WTC11 (cell line): Measurements from ENCODE around the gene GHITM. TPM values are rescaled to one million over a fixed set of nuclear protein-coding genes. Genes with fewer than 3 reads are reported as not detected.
"Not testable (repeated sequence)": the region's sequence is repeated elsewhere in the genome, so short reads cannot be mapped to it uniquely, and the experiment has no call there.

Source experiments
- ATAC-seq: fragments of 200-7000 bp; cut with Tn5 transposase; 2 replicates; pipeline ENCODE4 v1.10.0; 2021; ENCODE audit warnings: mild to moderate bottlenecking, moderate library complexity
- CTCF ChIA-PET: fragments of 300-600 bp; sonication (Branson Sonifier 250); formaldehyde crosslinking; loops from one replicate; lab custom pipeline; 2021; ENCODE audit warnings: antibody characterized with exemption; lab: Charles Lee
- POLR2A ChIA-PET: fragments of 350-600 bp; sonication (Branson Sonifier 250); formaldehyde crosslinking; loops from one replicate; lab custom pipeline; 2021; ENCODE audit warnings: antibody characterized with exemption; lab: Charles Lee
- DNase-seq: peaks from one replicate; pipeline ENCODE4 v3.0.0; 2021; ENCODE audit warnings: low spot score
- H3K27ac Mint-ChIP-seq: 2 replicates; pipeline ENCODE4 v1.8.0; 2021; ENCODE audit warnings: mixed read lengths
- H3K27me3 Mint-ChIP-seq: 2 replicates; pipeline ENCODE4 v1.8.0; 2021; ENCODE audit warnings: low read depth, mild to moderate bottlenecking, moderate library complexity, mixed read lengths
- H3K36me3 Mint-ChIP-seq: 2 replicates; pipeline ENCODE4 v1.8.0; 2021; ENCODE audit warnings: mixed read lengths
- H3K4me1 Mint-ChIP-seq: 2 replicates; pipeline ENCODE4 v1.8.0; 2022; ENCODE audit warnings: mixed read lengths
- H3K4me3 Mint-ChIP-seq: 2 replicates; pipeline ENCODE4 v1.8.0; 2021; ENCODE audit warnings: mild to moderate bottlenecking, moderate library complexity, mixed read lengths
- H3K9me3 Mint-ChIP-seq: 2 replicates; pipeline ENCODE4 v1.8.0; 2021; ENCODE audit warnings: mixed read lengths
- ARID4B ChIP-seq: sonication (generic); formaldehyde crosslinking; IDR thresholded peaks from 2 replicates; pipeline ENCODE4 v1.8.0; 2023; ENCODE audit warnings: missing genetic modification reagents, mild to moderate bottlenecking, borderline replicate concordance
- ATF3 ChIP-seq: sonication (generic); formaldehyde crosslinking; conservative IDR thresholded peaks from 2 replicates; pipeline ENCODE4 v1.8.1; 2022; ENCODE audit warnings: mild to moderate bottlenecking, missing genetic modification reagents
- IRF1 ChIP-seq: sonication (generic); formaldehyde crosslinking; IDR thresholded peaks from 2 replicates; pipeline ENCODE4 v1.8.0; 2023; ENCODE audit warnings: missing genetic modification reagents
- JAZF1 ChIP-seq: fragments of 250-450 bp; sonication (Bioruptor Pico); IDR thresholded peaks from 2 replicates; pipeline ENCODE4 v1.9.0; 2021; ENCODE audit warnings: moderate library complexity, mild to moderate bottlenecking, inconsistent platforms
- JUN ChIP-seq: sonication (generic); formaldehyde crosslinking; IDR thresholded peaks from 2 replicates; pipeline ENCODE4 v1.8.0; 2023; ENCODE audit warnings: mild to moderate bottlenecking, missing genetic modification reagents
- MAX ChIP-seq: sonication (generic); formaldehyde crosslinking; IDR thresholded peaks from 2 replicates; pipeline ENCODE4 v1.8.0; 2022; ENCODE audit warnings: mild to moderate bottlenecking, missing genetic modification reagents
- NFATC4 ChIP-seq: fragments of 250-450 bp; sonication (Bioruptor Pico); IDR thresholded peaks from 2 replicates; pipeline ENCODE4 v1.9.0; 2021; ENCODE audit warnings: mild to moderate bottlenecking
- NR2C2 ChIP-seq: sonication (generic); formaldehyde crosslinking; IDR thresholded peaks from 2 replicates; pipeline ENCODE4 v1.8.0; 2022; ENCODE audit warnings: mild to moderate bottlenecking, missing genetic modification reagents
- ZBTB43 ChIP-seq: sonication (generic); formaldehyde crosslinking; IDR thresholded peaks from 2 replicates; pipeline ENCODE4 v1.8.1; 2023; ENCODE audit warnings: mild to moderate bottlenecking, missing genetic modification reagents
- ZNF138 ChIP-seq: sonication (generic); formaldehyde crosslinking; conservative IDR thresholded peaks from 2 replicates; pipeline ENCODE4 v1.8.1; 2022; ENCODE audit warnings: mild to moderate bottlenecking, moderate library complexity, missing genetic modification reagents
- total RNA-seq: library from RNA; stranded (reverse); gene quantifications from 3 replicates; pipeline ENCODE4 v1.2.3, GENCODE V29; 2021
- TF ChIP-seq, protein P1 (sequence below): sonication (generic); formaldehyde crosslinking; IDR thresholded peaks from 2 replicates; pipeline ENCODE4 v1.8.0; 2023; ENCODE audit warnings: mild to moderate bottlenecking, missing genetic modification reagents
- TF ChIP-seq, protein P2 (sequence below): fragments of 250-450 bp; sonication (Bioruptor Pico); IDR thresholded peaks from 2 replicates; pipeline ENCODE4 v1.9.0; 2021; ENCODE audit warnings: moderate library complexity, mild to moderate bottlenecking, inconsistent platforms, borderline replicate concordance
- TF ChIP-seq, protein P3 (sequence below): fragments of 250-450 bp; sonication (Bioruptor Pico); IDR thresholded peaks from 2 replicates; pipeline ENCODE4 v1.8.0; 2021; ENCODE audit warnings: mild to moderate bottlenecking

GHITM gene
- total RNA-seq, 1 experiment from 2014 or later, result 97.6 TPM

GRCh38 chr10:84114088-84114667, 25.1 kb upstream of the GHITM start (continued):
- TF ChIP-seq, protein P1, sequence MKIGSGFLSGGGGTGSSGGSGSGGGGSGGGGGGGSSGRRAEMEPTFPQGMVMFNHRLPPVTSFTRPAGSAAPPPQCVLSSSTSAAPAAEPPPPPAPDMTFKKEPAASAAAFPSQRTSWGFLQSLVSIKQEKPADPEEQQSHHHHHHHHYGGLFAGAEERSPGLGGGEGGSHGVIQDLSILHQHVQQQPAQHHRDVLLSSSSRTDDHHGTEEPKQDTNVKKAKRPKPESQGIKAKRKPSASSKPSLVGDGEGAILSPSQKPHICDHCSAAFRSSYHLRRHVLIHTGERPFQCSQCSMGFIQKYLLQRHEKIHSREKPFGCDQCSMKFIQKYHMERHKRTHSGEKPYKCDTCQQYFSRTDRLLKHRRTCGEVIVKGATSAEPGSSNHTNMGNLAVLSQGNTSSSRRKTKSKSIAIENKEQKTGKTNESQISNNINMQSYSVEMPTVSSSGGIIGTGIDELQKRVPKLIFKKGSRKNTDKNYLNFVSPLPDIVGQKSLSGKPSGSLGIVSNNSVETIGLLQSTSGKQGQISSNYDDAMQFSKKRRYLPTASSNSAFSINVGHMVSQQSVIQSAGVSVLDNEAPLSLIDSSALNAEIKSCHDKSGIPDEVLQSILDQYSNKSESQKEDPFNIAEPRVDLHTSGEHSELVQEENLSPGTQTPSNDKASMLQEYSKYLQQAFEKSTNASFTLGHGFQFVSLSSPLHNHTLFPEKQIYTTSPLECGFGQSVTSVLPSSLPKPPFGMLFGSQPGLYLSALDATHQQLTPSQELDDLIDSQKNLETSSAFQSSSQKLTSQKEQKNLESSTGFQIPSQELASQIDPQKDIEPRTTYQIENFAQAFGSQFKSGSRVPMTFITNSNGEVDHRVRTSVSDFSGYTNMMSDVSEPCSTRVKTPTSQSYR (CRISPR knock-in tag), result no peak

DNA sequence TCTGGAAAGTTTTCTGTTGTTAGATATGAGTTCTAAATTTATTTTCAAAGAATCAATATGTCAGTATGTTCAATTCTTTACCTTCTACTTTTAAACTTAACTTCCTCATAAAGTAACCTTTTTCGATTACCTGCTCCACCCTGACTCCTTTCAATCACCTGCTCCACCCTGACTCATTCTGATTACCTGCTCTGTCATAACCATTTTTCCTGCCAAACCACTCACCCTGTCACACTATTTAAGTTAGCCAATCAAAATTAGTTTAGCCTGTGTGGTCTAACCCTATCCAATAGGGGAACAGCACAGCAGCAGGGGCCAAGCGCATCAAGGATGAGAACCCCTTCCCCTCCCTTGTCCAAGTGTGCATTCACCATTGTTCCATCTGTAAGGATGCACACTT, 22.1 kb upstream of the GHITM start:
- H3K27ac Mint-ChIP-seq, H3K4me1 Mint-ChIP-seq, H3K27me3 Mint-ChIP-seq, H3K4me3 Mint-ChIP-seq, H3K36me3 Mint-ChIP-seq, CTCF ChIA-PET, DNase-seq, POLR2A ChIA-PET, ATAC-seq: not testable (repeated sequence)
- peaks cover 12% of the 10 kb centered on the region for H3K9me3 Mint-ChIP-seq

DNA sequence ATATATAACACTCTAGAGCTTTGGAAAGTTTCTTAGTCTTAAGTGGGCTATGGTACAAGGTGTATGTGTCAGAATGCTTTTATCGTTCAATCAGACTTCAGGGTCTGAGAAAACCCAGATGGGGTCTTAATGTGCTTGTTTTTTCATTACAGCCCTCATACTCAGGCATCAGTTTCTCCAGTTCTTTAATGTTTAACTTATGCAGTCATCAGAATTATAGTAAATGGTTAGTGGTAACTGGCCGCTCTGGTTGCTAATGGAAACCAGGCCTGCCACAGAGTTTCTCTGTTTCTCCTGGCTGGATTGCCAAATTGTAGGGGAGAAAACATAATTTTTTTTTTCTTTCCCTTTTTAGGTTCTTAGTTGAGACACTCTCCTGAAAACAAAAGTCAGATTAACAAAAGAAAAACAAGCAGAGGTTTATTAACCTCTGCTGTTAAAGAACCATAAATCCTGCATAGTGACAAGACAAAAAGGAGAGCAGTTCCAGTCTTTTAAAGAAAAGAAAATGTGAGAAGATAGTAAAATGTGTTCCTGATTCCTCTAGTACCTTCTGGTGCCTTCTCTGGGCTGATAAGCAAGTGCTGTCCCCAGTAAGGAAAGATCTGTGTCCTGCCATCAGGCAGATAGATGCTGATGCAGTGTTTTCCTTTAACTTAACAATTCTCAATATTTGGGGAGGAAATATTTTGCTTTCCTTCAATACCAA, 21.5 kb upstream of the GHITM start:
- CTCF ChIA-PET, result no interaction called here
- Mint-ChIP-seq H3K9me3 (peaks cover 12% of the 10 kb centered on the region), H3K4me3 (no peak overlapping the region), H3K27me3 (no peaks in the 10 kb centered on the region; the same call in 1 of the 2 replicates), H3K36me3 (no peaks in the 10 kb centered on the region), H3K4me1 (peaks cover 4% of the 10 kb centered on the region), H3K27ac (no peak overlapping the region)
- TF ChIP-seq NFATC4 (CRISPR knock-in tag) (no peak), IRF1 (CRISPR knock-in tag) (no peak), JUN (CRISPR knock-in tag) (no peak), ZNF138 (no peak), JAZF1 (no peak), NR2C2 (CRISPR knock-in tag) (no peak), ZBTB43 (no peak)
- TF ChIP-seq, protein P2, sequence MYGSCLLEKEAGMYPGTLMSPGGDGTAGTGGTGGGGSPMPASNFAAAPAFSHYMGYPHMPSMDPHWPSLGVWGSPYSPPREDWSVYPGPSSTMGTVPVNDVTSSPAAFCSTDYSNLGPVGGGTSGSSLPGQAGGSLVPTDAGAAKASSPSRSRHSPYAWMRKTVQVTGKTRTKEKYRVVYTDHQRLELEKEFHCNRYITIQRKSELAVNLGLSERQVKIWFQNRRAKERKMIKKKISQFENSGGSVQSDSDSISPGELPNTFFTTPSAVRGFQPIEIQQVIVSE (CRISPR knock-in tag), result no peak
- TF ChIP-seq, protein P3, sequence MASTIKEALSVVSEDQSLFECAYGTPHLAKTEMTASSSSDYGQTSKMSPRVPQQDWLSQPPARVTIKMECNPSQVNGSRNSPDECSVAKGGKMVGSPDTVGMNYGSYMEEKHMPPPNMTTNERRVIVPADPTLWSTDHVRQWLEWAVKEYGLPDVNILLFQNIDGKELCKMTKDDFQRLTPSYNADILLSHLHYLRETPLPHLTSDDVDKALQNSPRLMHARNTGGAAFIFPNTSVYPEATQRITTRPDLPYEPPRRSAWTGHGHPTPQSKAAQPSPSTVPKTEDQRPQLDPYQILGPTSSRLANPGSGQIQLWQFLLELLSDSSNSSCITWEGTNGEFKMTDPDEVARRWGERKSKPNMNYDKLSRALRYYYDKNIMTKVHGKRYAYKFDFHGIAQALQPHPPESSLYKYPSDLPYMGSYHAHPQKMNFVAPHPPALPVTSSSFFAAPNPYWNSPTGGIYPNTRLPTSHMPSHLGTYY (CRISPR knock-in tag), result no peak
- ATAC-seq, result no peak
- no peak for DNase-seq
- POLR2A ChIA-PET, result no interaction called here

DNA sequence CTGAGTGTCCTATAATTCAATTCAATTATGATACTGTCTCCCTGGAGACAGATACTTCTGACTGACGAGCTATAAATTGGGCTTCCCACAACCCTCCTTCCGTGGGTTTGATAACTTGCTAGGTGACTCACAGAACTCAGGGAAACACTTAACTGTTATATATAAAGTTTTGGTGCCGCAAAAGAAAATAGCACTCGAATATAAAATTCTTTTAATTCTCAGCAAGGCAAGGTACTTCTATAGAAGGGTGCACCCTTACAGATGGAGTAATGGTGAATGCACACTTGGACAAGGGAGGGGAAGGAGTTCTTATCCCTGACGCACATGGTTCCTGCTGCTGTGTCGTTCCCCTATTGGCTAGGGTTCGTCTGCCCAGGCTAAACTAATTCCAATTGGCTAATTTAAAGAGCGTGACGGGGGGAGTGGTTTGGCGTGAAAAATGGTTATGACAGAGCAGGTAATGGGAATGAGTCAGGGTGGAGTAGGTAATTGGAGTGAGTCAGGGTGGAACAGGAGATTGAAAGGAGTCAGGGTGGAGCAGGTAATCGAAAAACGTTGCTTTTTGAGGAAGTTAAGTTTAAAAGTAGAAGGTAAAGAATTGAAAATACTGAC, 20.8 kb upstream of the GHITM start:
- no peaks in the 10 kb centered on the region for H3K36me3 Mint-ChIP-seq
- no peak overlapping the region for H3K4me3 Mint-ChIP-seq
- H3K9me3 Mint-ChIP-seq, result peaks cover 12% of the 10 kb centered on the region
- ATAC-seq (no peak), DNase-seq (no peak)
- CTCF ChIA-PET, result no interaction called here
- H3K27me3 Mint-ChIP-seq, result no peaks in the 10 kb centered on the region; the same call in 1 of the 2 replicates
- POLR2A ChIA-PET, result no interaction called here
- TF ChIP-seq ATF3 (CRISPR knock-in tag) (no peak), ARID4B (no peak), MAX (CRISPR knock-in tag) (no peak)
- TF ChIP-seq, all 79 proteins: peak for 0
- no peak overlapping the region for H3K27ac Mint-ChIP-seq
- H3K4me1 Mint-ChIP-seq, result peaks cover 4% of the 10 kb centered on the region
